PFSK-1 (cell line): ENCODE measurements around the gene COMMD9.

Source experiments
- SIN3A ChIP-seq: IDR thresholded peaks from 2 replicates; pipeline ENCODE4 v1.6.1; 2012; ENCODE audit warnings: mild to moderate bottlenecking, low read length, moderate library complexity, borderline replicate concordance; ENCODE audit not compliant: insufficient read depth
- TAF1 ChIP-seq: IDR thresholded peaks from 2 replicates; pipeline ENCODE4 v1.6.1; 2012; ENCODE audit warnings: low read length, control low read depth, borderline replicate concordance; ENCODE audit not compliant: insufficient read depth

GRCh38 chr11:36227044-36227443, 62.2 kb downstream of the COMMD9 start:
- TF ChIP-seq TAF1 = no peak
- TF ChIP-seq SIN3A = no peak
